Body of pancreas (tissue), 4 donors: ENCODE results near the gene SLC17A5. TPM values are rescaled to one million over a fixed set of nuclear protein-coding genes. Genes with fewer than 3 reads are reported as not detected.
A peak's percentile ranks its signal among the peaks of the same experiment; 100 is the strongest.

Source experiments
- ATAC-seq: fragments of 150-250 bp; one replicate; pipeline ENCODE4 v1.9.1; 2016
- DNase-seq, 4 donors: peaks; one replicate each; pipeline ENCODE4 v3.0.0-alpha.2; 2019
- H3K27ac ChIP-seq, 4 donors: fragments of 200-600 bp; sonication (generic); 1 replicate in 3 of 4; 2 replicates in 1 of 4; pipeline versions ENCODE4 v1.5.1 to v1.6.1; 2016 to 2019; ENCODE audit warnings: mild to moderate bottlenecking in 1 of 4, mixed read lengths in 1 of 4, moderate library complexity in 1 of 4
- H3K27me3 ChIP-seq, 2 donors: fragments of 200-600 bp; sonication (generic); one replicate each; pipeline ENCODE4 v1.6.0; 2016; ENCODE audit warnings: mild to moderate bottlenecking in 1 of 2
- H3K36me3 ChIP-seq, 2 donors: fragments of 200-600 bp; sonication (generic); replicated peaks in 1 of 2; 2 replicates each; pipeline ENCODE4 v1.5.1; 2016; ENCODE audit warnings: low read depth in 2 of 2; ENCODE audit not compliant: insufficient read depth in 1 of 2
- H3K4me1 ChIP-seq: fragments of 200-600 bp; sonication (generic); one replicate; pipeline ENCODE4 v1.6.0; 2016
- H3K4me3 ChIP-seq, 2 donors: fragments of 200-600 bp; sonication (generic); 1 replicate in 1 of 2; 2 replicates in 1 of 2; pipeline ENCODE4 v1.5.1; 2016 to 2019
- H3K9me3 ChIP-seq, 3 donors: fragments of 200-600 bp; sonication (generic); 1 replicate in 2 of 3; 2 replicates in 1 of 3; pipeline ENCODE4 v1.5.1; 2016
- CTCF ChIP-seq, 7 experiments: fragments of 450-650 bp in 4 of 7; fragments of 200-600 bp in 3 of 7; sonication (generic) in 3 of 7; IDR thresholded peaks; one replicate each; pipeline ENCODE4 v1.5.1; 2016 to 2019; ENCODE audit warnings: antibody characterized with exemption in 7 of 7
- POLR2A ChIP-seq, 3 donors: fragments of 450-650 bp; IDR thresholded peaks; one replicate each; pipeline ENCODE4 v1.6.1; 2016; ENCODE audit warnings: antibody characterized with exemption in 3 of 3, mild to moderate bottlenecking in 2 of 3
- WGBS, 2 donors: methylation state at CpG; one replicate each; pipeline ENCODE4 v1.1.5; 2017; 5-methylcytosine and 5-hydroxymethylcytosine counted together
- intact Hi-C: fragments of 100-400 bp; cut with DNase I; formaldehyde crosslinking; loops from one replicate; pipeline ENCODE4 v1.15.1; 2023
- total RNA-seq, 2 donors: library from RNA; depleted of rRNA; stranded (reverse); fragments of >200 nt; gene quantifications; one replicate each; pipeline ENCODE4 v1.1.0, GENCODE V29; 2016

Gene SLC17A5
- total RNA-seq, 2 donors from 2014 or later, result 4.9 to 11.2 TPM

DNA sequence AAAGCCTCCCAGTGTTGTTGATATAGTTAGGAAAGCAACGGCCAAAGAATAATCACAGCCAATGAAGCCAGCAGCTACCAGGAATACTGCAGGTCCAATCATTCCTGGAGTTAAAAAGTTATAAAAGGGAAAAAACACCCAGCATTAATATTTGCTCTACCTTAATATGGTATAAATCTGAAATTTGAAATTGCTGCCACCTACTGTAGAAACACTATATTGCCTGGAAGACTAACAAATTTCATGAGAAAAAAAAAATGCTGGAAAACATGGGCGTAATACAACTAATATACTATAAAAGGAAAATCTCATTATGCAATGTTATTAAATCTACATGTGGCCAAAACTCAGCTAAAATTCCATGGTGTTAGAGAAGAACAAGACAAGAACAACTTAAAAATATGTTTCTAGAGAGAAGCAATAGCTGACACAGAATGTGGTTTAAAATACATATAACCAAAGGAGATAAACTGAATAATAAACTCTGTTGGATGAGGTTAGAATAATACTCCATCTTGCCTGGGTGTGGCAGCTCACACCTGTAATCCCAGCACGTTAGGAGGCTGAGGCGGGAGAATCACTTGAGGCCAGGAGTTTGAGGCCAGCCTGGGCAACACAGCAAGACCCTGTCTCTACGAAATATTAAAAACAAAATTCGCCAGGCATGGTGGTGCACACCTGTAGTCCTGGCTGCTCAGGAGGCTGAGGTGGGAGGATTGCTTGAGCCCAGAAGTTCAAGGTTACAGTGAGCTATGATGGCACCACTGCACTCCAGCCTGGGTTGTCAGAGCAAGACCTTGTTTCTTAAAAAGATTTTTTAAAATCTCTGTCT, 43.1 kb downstream of the SLC17A5 start:
- intact Hi-C loops, result no loop called here
- 55 to 62% methylated on average over 6 of the region's 6 CpGs for WGBS, 2 donors
- Histone ChIP-seq H3K36me3 (peaks cover 0 to 2% of the 10 kb centered on the region in 2 donors), H3K27ac (no peak overlapping the region), H3K9me3 (no peaks in the 10 kb centered on the region), H3K27me3 (no peaks in the 10 kb centered on the region), H3K4me1 (no peaks in the 10 kb centered on the region), H3K4me3 (no peak overlapping the region)
- TF ChIP-seq POLR2A (IDR thresholded peaks at IDR 0.05) (no peak), CTCF (IDR thresholded peaks at IDR 0.05) (peak; percentile 30 to 81 (median 74))
- DNase-seq, result no peak
- ATAC-seq, result peak; percentile 79

DNA sequence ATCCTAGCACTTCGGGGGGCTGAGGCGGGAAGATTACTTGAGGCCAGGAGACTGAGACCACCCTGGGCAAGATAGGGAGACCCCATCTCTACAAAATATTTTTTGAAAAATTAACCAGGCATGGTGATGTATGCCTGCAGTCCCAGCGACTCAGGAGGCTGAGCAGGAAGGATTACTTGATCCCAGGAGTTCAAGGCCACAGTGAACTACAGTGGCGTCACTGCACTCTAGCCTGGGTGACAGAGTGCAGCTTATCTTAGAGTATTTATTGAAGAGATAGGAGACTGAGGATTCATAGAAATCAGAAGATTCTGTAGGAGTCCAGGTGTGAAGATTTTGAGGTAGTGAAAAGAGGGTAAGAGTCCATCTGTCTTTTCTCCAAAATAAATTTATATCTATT, 45.0 kb downstream of the SLC17A5 start:
- no peaks in the 10 kb centered on the region for H3K9me3 ChIP-seq
- 71 to 84% methylated on average over 4 of the region's 4 CpGs for WGBS, 2 donors
- DNase-seq (no peak), ATAC-seq (no peak)
- no peaks in the 10 kb centered on the region for H3K4me1 ChIP-seq
- TF ChIP-seq POLR2A (IDR thresholded peaks at IDR 0.05) (no peak), CTCF (IDR thresholded peaks at IDR 0.05) (no peak)
- no peak overlapping the region for H3K4me3 ChIP-seq
- H3K27me3 ChIP-seq, result no peaks in the 10 kb centered on the region
- intact Hi-C loops, result loop anchor here (5.0 kb wide), 1 partner anchor 91 kb away; no protein-coding TSS in a partner anchor
- peaks cover 0 to 2% of the 10 kb centered on the region in 2 donors for H3K36me3 ChIP-seq
- no peak overlapping the region for H3K27ac ChIP-seq

DNA sequence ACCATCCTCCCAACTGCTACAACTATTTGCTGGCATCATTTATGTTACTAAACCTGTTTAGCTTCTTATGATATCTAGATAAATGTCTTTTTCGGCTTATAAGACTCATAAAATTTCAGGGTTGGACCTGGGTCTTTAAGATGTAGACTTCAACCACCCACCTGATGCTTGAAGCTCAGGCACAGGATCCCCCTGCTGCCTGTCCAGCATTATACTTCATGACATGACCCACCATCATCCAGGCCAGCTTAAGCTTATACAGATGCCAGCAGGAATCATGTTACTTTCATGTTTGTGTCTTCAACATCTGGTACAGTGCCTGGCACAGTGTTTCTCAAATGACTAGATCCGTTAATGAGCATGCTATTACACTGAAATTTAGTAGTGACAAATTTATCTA, 47.4 kb downstream of the SLC17A5 start:
- TF ChIP-seq CTCF (IDR thresholded peaks at IDR 0.05), result no peak
- no peak for TF ChIP-seq POLR2A (IDR thresholded peaks at IDR 0.05)
- H3K4me1 ChIP-seq, result no peaks in the 10 kb centered on the region
- no peak overlapping the region for H3K27ac ChIP-seq
- DNase-seq, result no peak
- no peaks in the 10 kb centered on the region for H3K9me3 ChIP-seq
- no peaks in the 10 kb centered on the region for H3K27me3 ChIP-seq
- peaks cover 0 to 2% of the 10 kb centered on the region in 2 donors for H3K36me3 ChIP-seq
- H3K4me3 ChIP-seq, result no peak overlapping the region
- WGBS, 2 donors, result 71 to 75% methylated on average over 2 of the region's 2 CpGs
- intact Hi-C loops, result loop anchor here (5.0 kb wide), 1 partner anchor 89 kb away; no protein-coding TSS in a partner anchor
- no peak for ATAC-seq

DNA sequence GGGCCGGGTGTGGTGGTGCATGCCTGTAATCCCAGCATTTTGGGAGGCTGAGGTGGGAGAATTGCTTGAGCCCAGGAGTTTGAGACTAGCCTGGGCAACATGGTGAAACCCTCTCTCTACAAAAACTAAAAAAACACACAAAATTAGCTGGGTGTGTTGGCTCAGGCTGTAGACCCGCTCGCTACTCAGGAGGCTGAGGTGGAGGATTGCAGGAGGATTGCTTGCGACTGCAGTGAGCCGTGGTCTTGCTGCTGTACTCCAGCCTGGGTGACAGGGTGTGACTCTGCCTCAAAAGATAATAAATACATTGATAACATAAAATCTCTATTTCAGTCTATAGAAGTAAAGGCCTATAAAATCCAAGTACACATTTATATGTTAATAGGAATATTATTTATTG, 49.3 kb downstream of the SLC17A5 start:
- TF ChIP-seq POLR2A (IDR thresholded peaks at IDR 0.05), result no peak
- no peak for TF ChIP-seq CTCF (IDR thresholded peaks at IDR 0.05)
- ATAC-seq, result no peak
- peaks cover 0 to 2% of the 10 kb centered on the region in 2 donors for H3K36me3 ChIP-seq

More for the DNA sequence above, 49.3 kb downstream of the SLC17A5 start:
- no peak overlapping the region for H3K4me3 ChIP-seq
- 87 to 91% methylated on average over 5 of the region's 5 CpGs for WGBS, 2 donors
- H3K27me3 ChIP-seq, result no peaks in the 10 kb centered on the region
- no peaks in the 10 kb centered on the region for H3K9me3 ChIP-seq
- no peaks in the 10 kb centered on the region for H3K4me1 ChIP-seq
- DNase-seq, result no peak
- no peak overlapping the region for H3K27ac ChIP-seq
- intact Hi-C loops, result no loop called here
